HG02970 (cell line): ENCODE measurements around the gene FREM1.
A peak's percentile ranks its signal among the peaks of the same experiment; 100 is the strongest.

ENCODE experiments used
- ATAC-seq: cut with Tn5 transposase; IDR thresholded peaks from one replicate; pipeline ENCODE4 v1.9.1; 2021; ENCODE audit warnings: mild to moderate bottlenecking, moderate library complexity, moderate number of reproducible peaks; ENCODE audit not compliant: unreplicated experiment, low FRiP score

Gene FREM1

DNA sequence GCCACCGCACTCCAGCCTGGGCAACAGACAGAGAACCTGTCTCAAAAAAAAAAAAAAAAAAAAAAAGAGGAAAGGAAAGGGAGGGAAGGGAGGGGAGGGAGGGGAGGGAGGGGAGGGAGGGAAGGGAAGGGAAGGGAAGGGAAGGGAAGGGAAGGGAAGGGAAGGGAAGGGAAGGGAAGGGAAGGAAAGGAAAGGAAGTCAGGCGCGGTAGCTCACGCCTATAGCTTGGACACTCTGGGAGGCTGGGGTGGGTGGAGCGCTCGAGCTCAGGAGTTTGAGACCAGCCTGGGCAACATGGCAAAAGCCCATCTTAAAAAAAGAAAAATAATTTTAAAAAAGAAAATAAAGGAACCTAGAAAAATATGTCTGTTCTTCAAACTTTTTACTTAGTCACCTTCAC is 131.7 kb downstream of the FREM1 start:
- ATAC-seq: no peak

DNA sequence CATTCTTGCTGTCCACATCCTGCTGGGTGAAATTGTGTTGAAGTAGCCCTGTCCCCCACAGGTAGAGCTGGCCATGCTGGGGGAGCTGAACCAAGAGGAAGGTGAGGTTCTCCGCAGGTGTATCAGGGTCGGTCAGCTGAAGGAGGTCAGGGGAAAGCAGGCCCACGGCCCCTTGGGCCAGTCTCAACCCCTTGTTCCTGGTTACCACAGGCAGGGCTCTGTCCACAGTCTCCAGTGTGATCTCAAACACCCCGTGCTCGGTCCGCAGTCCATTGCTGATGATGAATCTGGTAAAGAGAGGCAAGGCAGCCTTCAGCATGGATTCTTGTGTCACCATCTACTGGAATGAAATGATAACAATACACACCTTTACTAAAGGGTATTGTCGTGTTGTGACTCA is 134.3 kb downstream of the FREM1 start:
- no peak for ATAC-seq

DNA sequence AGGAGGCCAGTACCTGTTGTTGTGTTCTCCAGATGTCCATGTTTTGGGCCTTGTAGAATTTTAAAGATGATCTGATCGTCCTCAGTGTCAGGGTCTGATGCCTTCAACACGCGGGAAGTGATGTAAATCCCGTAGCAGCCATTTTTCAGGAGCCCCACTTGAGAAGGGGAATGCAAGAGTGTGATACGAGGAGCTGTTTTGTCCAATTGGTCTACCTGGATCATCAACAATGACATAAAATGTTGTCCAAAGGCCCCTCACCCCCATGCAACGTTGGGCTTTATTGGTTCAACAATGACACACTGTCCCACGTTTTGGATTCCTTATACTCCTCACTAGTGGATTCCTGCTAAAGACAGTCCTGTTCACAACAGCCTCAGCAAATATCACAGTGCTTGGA is 139.6 kb downstream of the FREM1 start:
- no peak for ATAC-seq

DNA sequence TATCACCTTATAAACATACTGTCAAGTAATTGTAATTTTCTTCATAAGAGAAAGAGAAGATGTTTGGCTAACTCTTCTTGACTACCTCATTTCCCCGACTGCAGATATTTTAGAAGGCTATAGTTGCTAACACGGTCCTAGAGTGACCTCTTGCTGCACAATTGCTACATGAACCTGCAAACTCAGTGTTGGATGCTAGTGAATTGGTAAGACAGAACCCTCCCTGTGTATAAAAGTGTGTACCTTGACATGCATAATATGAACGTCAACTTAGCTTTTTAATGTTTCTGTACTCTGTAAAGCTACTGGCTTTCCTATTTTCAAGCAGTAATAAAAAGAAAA is 141.0 kb downstream of the FREM1 start:
- no peak for ATAC-seq

DNA sequence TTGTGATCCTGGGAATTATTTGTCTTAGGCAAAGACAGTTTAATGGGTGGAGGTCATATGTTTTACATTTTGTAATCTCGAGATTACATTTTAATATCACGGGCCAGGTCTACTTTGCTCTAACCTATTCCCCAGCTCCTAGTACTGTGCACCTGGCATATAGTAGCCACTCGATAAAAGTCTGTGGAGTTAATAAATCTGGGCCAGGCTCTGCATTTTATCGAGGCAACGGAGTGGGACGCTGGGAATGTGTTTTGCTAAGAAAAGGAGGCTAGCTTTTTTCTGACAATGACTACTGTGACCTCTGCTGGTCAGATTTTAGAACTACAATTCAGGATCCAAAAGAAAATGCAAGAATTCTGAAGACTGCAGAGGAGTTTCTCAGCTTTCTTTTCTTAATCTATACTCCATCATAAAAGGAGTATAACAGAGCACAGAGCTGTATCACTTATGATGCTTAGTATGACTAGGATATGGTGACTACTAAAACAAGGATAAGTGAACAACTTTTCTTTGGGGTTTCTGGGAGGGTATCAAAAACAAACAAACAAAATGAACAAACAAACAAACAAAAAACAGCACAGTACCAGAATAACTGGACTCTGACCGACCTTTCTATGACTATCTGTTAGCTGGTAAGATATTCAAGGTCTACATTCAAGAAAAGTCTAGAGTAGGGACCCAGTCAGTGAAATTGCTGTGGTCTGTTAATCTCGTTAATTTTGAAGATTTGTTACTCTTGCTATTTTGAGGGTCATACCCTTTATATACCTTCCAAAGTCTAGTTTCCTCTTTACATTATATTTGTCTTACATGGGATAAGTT is 141.6 kb downstream of the FREM1 start:
- no peak for ATAC-seq

DNA sequence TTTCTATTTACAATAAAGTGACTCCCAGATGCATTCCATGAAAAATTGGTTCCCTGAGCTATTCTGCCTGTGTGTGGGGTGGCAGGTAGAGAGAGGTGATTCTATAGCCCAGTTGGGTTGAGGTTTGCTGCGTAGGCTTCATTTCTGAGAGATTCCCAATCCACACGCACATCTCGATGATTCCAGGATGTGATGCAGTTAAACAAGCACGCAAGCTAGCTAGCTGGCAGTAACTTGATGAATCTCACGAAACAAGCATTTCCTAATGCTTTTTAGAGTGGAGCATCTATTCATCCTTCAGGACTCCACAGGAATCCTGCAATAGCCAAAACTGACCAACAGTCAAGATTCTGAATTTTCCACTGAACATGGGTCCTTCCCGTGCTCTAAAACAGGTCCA is 143.9 kb downstream of the FREM1 start:
- no peak for ATAC-seq

DNA sequence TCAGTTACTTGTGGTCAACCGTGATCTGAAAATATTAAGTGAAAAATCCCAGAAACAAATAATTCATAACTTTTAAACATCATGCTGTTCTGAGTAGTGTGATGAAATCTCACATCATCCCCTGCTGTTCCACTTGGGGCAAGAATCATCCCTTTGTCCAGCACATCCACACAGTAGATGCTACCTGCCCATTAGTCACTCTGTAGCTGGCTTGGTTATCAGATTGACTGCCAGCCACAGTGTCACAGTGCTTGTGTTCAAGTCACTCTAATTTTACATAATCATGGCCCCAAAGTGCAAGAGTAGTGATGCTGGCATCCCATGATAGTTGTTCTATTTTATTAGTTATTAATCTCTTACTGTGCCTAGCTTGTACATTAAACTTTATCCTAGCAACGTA is 148.6 kb downstream of the FREM1 start:
- no peak for ATAC-seq

DNA sequence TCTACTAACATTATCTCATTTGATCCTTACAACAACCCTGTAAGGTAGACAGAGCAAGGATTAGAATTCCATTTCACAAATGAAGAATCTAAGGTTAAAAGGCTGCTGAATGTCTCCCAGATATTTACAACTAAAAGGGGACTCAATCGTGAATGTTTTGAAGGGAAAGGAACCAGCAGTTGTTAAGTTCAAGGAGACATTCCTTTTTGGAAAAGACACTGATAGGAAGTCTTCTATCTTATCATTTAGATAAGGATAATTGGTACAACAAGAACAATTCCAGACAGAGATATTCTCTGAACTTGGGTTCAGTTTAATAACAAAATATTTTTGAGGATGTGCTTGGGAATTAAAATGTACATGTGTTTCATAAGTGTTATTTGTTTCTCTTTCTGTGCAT is 150.2 kb downstream of the FREM1 start:
- no peak for ATAC-seq

DNA sequence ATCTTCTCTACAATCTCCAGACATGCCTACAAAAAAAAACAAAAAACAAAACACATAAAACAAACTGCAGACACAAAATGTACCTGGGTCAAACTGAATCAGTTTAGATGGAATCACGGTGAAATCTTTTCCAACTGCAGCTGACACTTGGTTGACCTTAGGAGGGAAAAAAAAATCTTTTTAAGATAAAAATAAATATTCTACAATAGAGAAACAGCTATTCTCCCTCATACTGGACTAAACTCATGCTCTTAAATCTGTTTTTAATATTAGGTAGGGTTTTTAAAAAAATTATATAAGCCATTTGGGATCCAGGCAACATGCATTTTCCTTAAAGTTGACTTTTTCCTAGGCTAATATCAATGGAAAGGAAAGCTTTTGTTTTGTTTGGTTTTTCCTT is 153.9 kb downstream of the FREM1 start:
- ATAC-seq: no peak

DNA sequence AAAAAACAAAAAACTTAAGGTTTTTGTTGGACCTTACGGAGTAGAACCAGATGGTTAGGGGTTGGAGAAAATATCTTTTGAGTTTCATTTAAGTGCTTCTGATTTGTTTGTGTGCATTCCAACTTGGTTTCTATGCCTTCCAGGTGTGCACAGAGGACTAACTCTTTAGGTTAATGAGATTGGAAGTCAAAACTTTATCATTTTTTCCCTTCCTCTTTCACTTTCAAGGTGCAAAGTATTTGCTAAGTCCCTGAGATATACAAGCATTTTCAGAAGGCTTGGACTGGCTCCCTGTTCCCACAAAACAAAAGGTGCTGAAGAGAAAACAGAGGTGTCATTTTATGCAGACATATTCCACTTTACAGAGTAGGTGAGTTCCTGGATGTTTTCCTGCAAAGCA is 157.4 kb downstream of the FREM1 start:
- ATAC-seq: no peak

DNA sequence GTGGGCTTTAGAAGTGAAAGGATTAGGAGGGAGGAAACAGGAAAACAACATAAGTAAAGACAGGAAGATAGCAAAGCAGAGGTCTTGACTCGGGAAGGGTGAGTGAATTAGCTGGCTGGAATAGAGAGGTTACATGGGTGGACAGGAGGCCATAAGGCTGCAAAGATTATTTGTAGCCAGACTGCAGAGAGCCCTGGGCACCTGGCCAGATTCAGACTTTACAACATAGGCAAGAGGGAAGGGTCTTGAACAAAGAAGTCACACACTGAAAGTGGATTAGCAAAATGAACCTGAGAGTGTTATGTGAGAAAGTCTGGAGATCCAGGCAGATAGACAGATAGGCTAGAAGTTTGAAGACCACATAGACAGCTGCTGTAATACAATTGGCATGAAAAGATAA is 158.0 kb downstream of the FREM1 start:
- ATAC-seq: no peak

DNA sequence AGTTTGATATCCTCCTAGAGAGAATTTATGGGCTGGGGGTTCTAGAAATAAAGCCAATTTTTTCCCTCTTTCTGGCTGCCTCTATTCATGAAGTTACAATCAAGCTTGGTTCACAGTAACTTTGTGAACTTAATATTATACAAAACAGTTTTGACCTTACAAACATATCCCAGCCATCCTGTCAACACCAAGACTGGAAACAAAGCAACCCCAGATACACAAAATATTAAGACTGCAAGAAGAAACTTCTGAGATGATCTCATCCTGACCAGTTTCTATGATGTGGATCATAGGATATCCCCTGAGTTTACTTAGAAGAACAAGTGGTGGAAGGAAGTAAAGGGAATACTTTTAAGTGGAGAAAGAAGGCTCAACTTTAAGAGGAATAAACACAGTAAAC is 159.4 kb downstream of the FREM1 start:
- ATAC-seq: no peak

DNA sequence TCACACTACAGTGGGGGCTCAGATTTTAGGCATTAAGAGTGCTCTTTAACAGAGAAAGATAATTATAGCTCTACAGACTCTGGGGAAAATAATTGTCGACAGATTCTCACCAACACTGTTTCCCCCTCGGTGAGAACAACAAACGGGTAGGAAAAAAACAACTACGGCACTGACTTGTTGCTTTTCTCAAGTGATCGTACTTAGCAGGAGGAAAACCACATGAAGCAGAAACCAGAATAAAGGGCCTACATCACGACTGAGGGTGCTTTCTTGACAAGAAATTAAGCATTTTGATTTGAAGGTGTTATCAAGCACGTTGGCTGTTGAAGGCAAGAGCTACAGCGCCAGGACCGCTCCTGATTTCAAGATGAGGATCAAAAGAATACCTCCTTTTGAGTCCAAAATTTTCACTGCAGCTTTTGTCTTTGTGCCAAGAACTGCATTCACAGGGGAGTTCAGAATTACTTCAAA is 160.5 kb downstream of the FREM1 start:
- no peak for ATAC-seq

DNA sequence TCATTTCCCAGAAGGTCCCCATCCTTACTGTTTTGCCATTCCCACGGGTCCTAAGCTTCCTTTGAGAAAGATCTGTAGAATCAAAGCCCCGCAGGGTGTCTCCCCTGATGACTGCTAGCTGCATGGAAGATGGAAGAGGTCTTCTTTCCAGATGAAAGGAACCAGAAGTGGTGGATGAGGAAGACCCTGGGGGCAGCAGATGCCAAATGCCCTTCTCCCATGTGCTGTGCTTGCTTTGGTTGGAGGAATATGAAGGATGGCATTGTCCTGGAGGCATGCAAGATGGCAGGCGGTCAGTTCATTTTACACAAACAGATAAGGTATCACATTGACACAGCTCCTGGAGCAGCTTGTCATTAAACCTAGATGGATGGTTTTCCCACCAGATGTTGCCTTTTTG is 161.9 kb downstream of the FREM1 start:
- no peak for ATAC-seq

DNA sequence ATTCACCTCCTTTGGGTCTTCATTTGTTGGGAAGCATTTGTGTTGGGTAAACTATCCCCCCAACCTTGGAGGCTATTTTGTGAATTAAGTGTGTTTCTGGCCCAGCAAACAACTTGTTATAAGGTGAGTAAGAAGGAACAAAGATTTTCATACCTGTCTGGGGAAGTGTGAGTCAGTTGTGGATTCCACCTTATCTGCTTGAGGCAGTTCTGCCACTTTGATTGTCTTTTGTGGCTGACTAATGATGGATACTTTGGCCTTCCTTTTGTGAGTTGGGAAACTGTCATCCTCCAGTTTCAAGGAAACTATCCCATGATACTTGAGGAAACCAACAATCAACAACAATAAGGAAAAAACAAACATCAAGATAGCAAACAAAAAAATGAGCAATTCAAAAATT is 163.1 kb downstream of the FREM1 start:
- no peak for ATAC-seq

DNA sequence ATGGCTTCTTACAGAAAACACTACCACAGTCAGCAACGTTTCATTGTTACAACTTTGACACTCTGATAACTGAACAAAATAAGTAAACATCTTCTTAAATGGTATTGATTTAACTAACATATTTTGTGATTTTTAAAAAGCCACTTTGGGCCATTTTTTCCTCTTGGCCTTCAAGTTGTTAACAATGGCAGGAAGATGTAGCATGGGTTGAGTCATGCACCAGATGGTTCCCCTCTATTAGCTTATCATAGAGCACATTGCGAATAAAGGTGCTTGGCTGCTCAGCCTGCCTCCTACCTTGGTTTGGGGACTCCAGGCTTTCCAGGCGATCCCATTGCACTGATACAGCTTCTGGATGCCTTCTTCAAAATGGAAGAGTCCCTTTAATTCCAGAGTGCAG is 163.6 kb downstream of the FREM1 start:
- no peak for ATAC-seq

DNA sequence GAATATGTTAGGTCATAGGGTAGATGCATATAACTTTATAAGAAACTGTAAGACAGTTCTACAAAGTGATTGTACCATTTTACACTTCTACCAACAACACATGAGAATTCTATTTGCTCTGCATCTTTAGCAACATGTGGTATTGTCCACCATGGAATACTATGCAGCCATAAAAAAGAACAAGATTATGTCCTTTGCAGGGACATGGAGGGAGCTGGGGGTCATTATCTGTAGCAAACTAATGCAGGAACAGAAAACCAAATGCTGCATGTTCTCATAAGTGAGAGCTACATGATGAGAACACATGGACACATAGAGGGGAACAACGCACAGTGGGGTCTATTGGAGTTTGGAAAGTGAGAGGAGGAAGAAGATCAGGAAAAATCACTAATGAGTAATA is 165.5 kb downstream of the FREM1 start:
- ATAC-seq: no peak

DNA sequence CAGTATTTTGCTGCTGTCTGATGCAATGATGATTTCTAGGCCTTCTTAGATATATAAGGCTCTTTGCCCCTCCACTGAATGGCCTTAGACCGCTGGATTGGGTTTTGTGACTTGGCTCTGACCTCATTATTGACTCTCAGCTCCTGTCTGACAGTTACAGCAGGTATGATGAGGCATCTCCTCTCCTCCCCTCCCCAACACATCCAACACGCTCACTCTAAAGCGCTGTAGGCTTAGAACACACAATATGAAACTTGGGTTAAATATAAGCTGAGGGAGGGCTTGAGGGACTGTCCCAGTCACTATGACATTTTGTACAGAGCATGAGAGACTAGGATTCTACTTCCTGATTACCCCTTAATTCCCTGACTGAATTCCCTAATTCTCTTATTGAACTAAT is 168.9 kb downstream of the FREM1 start:
- ATAC-seq: peak; percentile 98

DNA sequence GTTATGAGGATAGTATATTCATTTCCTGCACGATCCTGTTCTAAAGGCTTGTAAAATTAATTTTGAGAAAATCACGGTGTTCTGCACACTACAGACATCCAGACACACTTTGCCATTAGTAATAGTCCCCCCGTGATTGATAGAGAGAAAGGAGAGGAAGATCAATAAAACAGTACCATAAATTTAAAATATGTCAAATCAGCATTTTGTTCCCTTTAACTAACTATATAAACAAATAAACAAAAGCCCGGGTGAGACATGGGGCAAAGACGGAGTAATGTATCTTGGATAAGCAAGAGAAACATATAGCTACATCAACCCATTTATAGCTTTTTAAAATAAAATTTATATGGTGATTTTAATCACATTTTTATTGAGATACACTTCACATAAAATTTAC is 177.1 kb downstream of the FREM1 start:
- no peak for ATAC-seq

DNA sequence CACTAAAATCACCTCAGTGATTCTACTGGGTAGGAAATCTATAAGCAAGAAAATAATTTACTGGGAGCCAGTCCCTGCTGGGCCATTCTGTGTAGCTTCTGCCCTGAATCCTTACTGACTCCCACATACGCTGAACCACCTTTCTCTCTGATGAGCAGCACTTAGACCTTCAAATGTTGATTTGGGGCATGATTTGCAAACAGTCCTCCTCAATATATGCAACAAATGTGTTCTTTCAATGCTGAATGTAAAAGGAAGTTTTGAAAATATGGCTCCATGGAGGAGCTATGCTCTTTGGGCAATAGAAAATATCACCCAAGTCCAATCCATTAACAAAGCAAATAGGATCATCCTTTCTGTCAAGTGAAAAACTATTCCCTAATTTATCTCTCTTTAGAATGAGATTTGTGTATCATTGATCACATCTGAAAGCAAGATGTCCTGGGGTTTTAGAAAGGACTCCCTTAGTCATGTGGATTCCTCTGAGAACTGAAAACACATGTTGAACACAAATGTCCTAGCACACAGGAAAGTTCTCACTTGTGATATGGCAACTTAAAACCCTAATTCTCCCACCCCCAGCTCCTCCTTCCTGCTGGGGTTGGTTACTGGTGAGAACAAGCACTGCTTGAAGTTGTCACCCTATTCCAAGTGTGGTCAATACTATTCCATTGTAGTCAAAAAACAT is 178.8 kb downstream of the FREM1 start:
- ATAC-seq: no peak

DNA sequence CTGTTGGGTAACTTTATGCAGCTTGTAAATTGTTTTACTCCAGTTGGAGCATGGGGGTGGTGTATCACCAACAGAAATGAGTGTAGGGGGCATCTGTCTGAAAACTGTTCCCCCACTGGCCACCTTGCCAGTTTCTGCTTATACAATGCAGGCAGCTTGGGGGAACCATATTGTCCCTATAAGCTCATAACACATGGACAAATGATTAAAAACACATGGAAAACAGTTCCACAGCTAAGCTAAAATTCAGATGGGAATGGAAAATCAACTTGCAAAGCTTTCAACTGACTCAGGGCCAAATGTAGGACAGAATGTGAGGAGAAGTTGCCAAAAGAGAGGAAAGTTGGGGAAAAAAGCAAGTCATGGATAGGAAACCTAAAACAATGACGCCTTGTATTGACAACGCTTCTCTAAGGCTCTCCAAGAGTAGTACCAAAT is 179.7 kb downstream of the FREM1 start:
- ATAC-seq: no peak

DNA sequence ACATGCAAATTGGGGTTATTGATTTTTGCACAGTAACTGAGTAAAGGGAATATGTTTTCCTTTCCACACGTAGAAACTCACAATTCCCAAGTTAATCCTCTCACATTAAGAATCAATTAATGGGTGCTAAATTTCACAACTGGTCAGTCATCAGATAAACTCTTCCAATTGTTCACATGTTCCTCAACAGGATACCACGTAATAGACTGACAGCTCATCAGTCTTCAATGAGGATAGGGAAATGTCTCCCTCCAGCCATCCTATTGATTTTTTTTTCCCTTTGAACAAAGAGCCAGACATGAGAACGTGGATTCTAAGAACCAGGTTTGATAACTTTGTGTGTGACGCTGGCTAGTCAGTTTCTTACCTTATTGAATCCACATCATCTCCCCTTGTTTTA is 186.9 kb downstream of the FREM1 start:
- ATAC-seq: no peak
